Measurements from ENCODE around the gene IL12RB1. TPM values are rescaled to one million over a fixed set of nuclear protein-coding genes. Genes with fewer than 3 reads are reported as not detected.

IL12RB1 gene
- total and polyA plus RNA-seq, 10 of the 15 experiments (the other 5 are each of a cell fraction or from before 2014, with no cell fraction given), result 2.8 to 29.9 (median 17.6) TPM

- no peak for TF ChIP-seq YBX1 (IDR thresholded peaks at IDR 0.05)
- TF ChIP-seq MXI1 (IDR thresholded peaks at IDR 0.05; ENCODE audit: low read depth, low read length), result peak; percentile 23; the same call in 1 of the 2 replicates
- TF ChIP-seq ETV6 (conservative IDR thresholded peaks at IDR 0.05 in 1 of 2, IDR thresholded peaks at IDR 0.05 in 1 of 2; ENCODE audit: borderline replicate concordance in 1 of 2, low read depth in 1 of 2), result peak in 1 of 2 experiments; percentile 63; a peak in 2 of 4 replicates
- 0 out of 2 replicates have a peak, but pooled peaks have one; percentile 53 for TF ChIP-seq PML (IDR thresholded peaks at IDR 0.05; ENCODE audit: low read length)
- TF ChIP-seq MEF2B (IDR thresholded peaks at IDR 0.05; ENCODE audit: partially characterized antibody, poor library complexity, severe bottlenecking), result peak; percentile 66
- TF ChIP-seq JUND (IDR thresholded peaks at IDR 0.05; ENCODE audit: low read depth, low read length), result peak; percentile 57; the same call in 1 of the 2 replicates
- TF ChIP-seq NFIC (IDR thresholded peaks at IDR 0.05; ENCODE audit: low read depth, low read length), result peak; percentile 61; the same call in 1 of the 2 replicates
- TF ChIP-seq EED (IDR thresholded peaks at IDR 0.05; ENCODE audit: low read depth), result peak; percentile 93
- TF ChIP-seq POLR2AphosphoS2 (IDR thresholded peaks at IDR 0.05; ENCODE audit: low read depth, low read length), result no peak
- no peak for TF ChIP-seq MEF2A (IDR thresholded peaks at IDR 0.05; ENCODE audit: insufficient read depth, low read depth, low read length)
- TF ChIP-seq ATF7 (IDR thresholded peaks at IDR 0.05; ENCODE audit: low read depth), result peak; percentile 54; the same call in 1 of the 2 replicates
Observed at GRCh38 chr19:18086590-18087138, at the start of gene IL12RB1 (continued).

- ATAC-seq (no peak), FAIRE-seq (no peak), DNase-seq (ENCODE audit: low read depth, low spot score) (no peak)
- Histone ChIP-seq H3K27ac (ENCODE audit: control insufficient read depth, insufficient read depth) (no peak overlapping the region), H3K4me3 (no peak overlapping the region), H4K20me1 (ENCODE audit: control insufficient read depth, insufficient read depth) (no peaks in the 10 kb centered on the region), H3K27me3 (replicated peaks in 1 of 2; ENCODE audit: control insufficient read depth in 2 of 2, insufficient read depth in 2 of 2, low read length in 1 of 2) (no peaks in the 10 kb centered on the region), H3K36me3 (ENCODE audit: control insufficient read depth in 2 of 2, insufficient read depth in 2 of 2, low read length in 1 of 2) (peaks cover 11 to 23% of the 10 kb centered on the region in 2 experiments; a peak in 3 of 4 replicates), H3K4me2 (ENCODE audit: control insufficient read depth, insufficient read depth) (no peak overlapping the region), H2AFZ (ENCODE audit: control insufficient read depth, low read depth, low read length) (no peak overlapping the region), H3K4me1 (ENCODE audit: control insufficient read depth, insufficient read depth, low read length) (no peaks in the 10 kb centered on the region), H3K79me2 (ENCODE audit: control insufficient read depth, insufficient read depth, low read length) (no peaks in the 10 kb centered on the region), H3K9me3 (replicated peaks; ENCODE audit: control insufficient read depth, insufficient read depth, low read length) (no peaks in the 10 kb centered on the region), H3K9ac (ENCODE audit: control insufficient read depth, insufficient read depth, low read length) (no peak overlapping the region)
- ChIA-PET SMC1A (ENCODE audit: uncharacterized antibody, unreplicated experiment) (no interaction called here), RAD21 (ENCODE audit: unreplicated experiment) (no interaction called here), POLR2A (no interaction called here), CTCF (no interaction called here)
- BruUV-seq (replicated peaks), result no TSS peak
- in situ Hi-C loops (cut with MboI) (no loop called here), intact Hi-C loops (cut with micrococcal nuclease; ENCODE audit: unreplicated experiment) (no loop called here)
- 94% methylated on average over 18 of the region's 18 CpGs for WGBS (ENCODE audit: insufficient coverage, insufficient replicate concordance, low lambda C conversion rate, missing lambda C conversion rate)
- TF ChIP-seq NFYA (IDR thresholded peaks at IDR 0.05; ENCODE audit: borderline replicate concordance, low read depth, low read length) (no peak), KLF5 (IDR thresholded peaks at IDR 0.05; ENCODE audit: partially characterized antibody) (no peak), SRF (IDR thresholded peaks at IDR 0.05; ENCODE audit: low read depth in 2 of 2, low read length in 2 of 2) (no peak), SMC3 (IDR thresholded peaks at IDR 0.05; ENCODE audit: borderline replicate concordance, low read length) (no peak), FOS (IDR thresholded peaks at IDR 0.05; ENCODE audit: borderline replicate concordance, extremely low read depth, insufficient read length) (no peak), ZBTB4 (CRISPR knock-in tag; IDR thresholded peaks at IDR 0.05) (no peak), ELK1 (IDR thresholded peaks at IDR 0.05; ENCODE audit: low read depth, low read length) (no peak)
Observed at GRCh38 chr19:18135712-18136584, 49.2 kb upstream of the IL12RB1 start.

All from GM12878 (cell line).